Stimulated activated CD4-positive, alpha-beta T cell treated with anti-CD3 and anti-CD28 coated beads, Interleukin-4, amount 100 ng/mL, for 48 hours (primary cell): ENCODE measurements around the gene POLR2L.

ENCODE experiments used
- DNase-seq, 2 donors: peaks; one replicate each; pipeline ENCODE4 v3.0.0-alpha.2; 2020; ENCODE audit warnings: low read depth in 2 of 2

POLR2L gene

DNA sequence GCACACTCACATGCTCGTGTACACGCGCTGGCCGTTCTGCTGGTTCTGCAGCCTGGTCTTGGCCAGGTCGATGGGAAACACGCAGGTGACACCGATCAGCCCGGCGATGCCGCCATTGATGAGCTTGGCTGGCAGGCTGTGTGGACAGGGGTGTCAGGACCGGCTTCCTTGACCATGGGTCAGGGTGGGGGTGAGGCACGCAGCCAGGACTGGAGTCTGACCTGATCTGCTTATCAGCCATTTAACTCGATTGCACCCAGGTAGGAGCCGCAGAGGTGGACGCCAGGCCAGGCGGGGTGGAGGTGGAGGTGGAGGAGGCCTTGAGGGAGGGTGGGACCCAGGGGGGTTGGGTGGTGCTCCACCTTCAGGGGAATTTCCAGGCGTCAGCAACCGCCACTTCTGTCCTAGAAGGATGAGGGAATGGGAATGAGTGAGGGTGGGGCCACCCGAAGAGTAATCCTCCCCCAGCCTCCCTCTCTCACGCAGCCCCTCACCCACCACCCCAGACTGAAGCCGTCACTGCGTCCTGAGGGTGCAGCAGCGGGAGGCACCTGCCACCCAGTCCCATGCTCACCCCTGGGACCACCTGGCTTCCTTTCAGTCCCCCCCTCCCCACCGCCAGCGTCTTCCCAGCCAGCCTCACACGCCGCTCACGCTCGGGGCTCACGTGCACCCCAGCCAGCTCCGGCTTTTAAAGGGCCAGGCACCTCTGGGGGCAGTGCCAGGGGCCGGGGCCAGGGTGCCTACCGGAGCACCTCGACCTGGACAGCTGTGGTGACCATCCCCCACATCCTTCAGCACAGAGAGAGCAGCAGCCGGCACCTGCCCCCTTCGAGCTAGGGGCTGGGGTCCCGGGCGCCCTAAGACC is 47.3 kb downstream of the POLR2L start:
- DNase-seq = no peak

DNA sequence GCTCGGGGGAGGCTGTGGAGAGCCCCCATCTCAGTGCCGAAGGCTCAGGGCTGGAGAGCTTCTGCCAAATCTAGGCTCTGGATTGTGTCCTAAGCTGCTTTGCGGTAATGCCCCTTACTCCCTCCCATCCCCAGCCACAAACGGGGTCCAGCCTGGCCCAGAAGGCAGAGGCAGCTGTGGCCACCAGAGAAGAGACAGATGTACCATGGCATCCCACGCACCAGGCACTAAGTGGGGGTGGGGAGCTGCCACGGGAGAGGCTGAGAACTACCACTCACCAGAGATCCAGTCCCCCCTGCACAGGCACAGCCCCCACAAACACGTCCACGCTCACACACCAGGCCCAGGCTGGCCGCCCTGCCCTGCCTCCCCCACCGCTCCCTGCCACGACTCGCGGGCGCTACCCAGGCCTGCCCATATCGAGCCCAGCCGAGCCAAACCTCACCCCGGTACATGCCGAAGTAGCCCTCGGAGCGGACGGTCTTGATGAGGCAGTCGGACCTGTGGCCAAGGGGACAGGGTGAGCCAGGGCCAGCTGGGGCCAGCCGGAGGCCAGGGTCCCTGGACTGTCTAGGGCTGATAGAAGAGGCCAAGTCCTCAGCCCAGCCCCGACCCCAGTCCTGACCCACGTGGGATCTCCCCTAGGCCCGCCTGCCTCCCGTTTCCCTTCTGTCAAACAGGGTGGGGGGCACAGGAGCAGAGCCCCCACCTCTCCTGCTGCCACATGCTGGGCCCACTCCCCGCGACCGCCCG is 48.1 kb downstream of the POLR2L start:
- no peak for DNase-seq

DNA sequence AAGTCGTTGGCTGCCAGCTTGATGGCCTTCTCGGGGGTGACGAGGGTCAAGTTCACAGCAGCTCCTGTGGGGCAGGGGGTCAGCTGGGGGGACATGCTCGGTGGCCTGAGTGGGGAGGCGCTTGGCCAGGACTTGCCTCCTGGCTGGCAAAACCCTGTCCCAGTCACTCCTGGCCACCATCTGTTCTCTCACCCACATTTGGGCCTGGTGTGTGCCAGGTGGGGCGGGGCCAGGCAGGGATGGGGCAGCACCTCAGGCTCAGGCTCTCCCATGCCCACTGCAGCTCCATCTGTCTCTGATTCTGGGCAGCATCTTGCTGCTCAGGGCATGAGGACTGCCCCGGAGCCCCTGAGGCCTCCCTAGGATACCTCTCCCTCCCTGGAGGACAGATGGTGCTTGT is 48.8 kb downstream of the POLR2L start:
- DNase-seq = no peak

DNA sequence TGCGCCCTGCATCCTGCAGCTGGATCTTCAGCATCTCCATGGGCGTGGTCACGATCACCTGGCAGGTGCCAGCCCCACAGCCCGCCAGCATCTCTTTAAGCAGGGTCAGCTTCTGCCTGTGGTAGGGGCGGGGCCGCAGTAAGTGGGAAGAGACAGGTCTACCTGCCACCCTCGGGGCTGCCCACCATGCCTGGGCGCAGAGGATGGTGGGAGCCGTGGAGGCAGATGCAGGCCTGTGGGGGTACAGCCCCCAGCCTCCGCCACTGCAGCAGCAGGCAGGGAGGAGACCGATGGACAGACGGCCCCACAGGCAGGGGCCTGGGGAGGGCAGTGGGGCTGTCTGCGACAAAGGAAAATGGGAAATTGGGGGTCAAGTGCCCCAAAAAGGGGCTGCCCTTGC is 49.5 kb downstream of the POLR2L start:
- no peak for DNase-seq

- DNase-seq = no peak
Observed at GRCh38 chr11:792535-792821, 49.9 kb downstream of the POLR2L start.

DNA sequence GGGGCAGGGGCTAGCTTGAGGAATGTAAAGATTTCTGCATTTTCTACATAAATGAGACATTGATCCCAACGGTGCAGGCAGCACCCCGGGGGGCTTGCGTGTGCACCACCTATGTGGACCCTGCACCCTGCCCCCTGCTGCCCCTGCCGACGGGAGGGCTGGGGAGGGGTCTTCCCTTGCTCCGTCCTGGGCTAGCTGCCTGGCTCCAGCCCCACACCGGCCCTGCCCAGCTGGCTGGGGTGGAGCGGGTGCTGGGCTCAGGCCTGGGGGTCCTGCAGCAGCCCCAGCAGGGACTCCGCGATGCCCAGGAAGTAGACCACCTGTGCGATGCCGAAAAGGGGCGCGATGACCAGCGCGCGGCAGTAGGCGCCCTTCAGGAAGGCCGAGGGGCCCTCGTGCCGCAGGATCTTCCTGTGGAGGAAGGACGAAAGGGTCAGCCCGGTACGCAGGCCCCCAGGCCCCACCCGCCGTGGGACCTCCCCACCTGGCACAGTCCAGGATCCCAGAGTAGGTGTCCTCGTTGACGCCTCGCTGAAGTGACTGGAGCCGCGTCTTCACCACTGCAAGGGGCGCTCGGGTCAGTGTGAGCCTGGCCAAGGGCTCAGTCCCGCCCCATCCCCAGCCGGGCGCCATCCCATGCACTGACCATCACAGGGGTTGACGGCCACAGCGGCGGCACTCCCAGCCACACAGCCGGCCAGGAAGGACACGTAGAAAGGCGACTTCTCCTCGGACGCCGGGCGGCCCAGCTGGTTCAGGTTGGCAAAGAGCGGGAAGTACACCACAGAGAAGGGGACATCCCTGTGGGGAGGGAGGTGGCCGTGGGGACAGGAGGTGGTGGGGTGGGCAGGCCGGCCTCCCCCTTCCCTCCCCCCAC is 50.4 kb downstream of the POLR2L start:
- no peak for DNase-seq

- no peak for DNase-seq
Observed at GRCh38 chr11:790721-791564, 51.4 kb downstream of the POLR2L start.

GRCh38 chr11:789943-790342 is 52.4 kb downstream of the POLR2L start, which contains the start of gene CEND1:
TSS of gene CEND1 (minus strand) at chr11:790090. CDS start at chr11:788576, 1,514 bp downstream.
- peak in 1 of 2 donors; percentile 52 for DNase-seq
